IMR-90 (cell line): ENCODE measurements around the gene CDC34. TPM values are rescaled to one million over a fixed set of nuclear protein-coding genes. Genes with fewer than 3 reads are reported as not detected.

Source experiments
- ATAC-seq: fragments of 200-7000 bp; cut with Tn5 transposase; 2 replicates; pipeline ENCODE4 v1.9.1; 2020; ENCODE audit warnings: low read depth, mild to moderate bottlenecking, moderate library complexity
- BruUV-seq: library from RNA; stranded (reverse); fragments of 400-500 nt; replicated peaks from 2 replicates; lab custom pipeline; 2021; lab: Mats Ljungman, UMichigan
- CTCF ChIA-PET: fragments of 300-600 bp; formaldehyde crosslinking; extraction: SDS; loops from one replicate; lab custom pipeline; 2021; ENCODE audit warnings: antibody characterized with exemption; lab: Yijun Ruan, JAX
- POLR2A ChIA-PET: fragments of 300-600 bp; sonication (Branson Sonifier 250); formaldehyde crosslinking; loops from one replicate; lab custom pipeline; 2022; ENCODE audit warnings: antibody characterized with exemption; ENCODE audit not compliant: unreplicated experiment; lab: Charles Lee
- DNase-seq: peaks from one replicate; pipeline ENCODE4 v3.0.0; 2013
- H2AFZ ChIP-seq: replicated peaks from 2 replicates; pipeline ENCODE3; 2013; ENCODE audit warnings: low read length, mild to moderate bottlenecking; ENCODE audit not compliant: poor library complexity
- H2AK5ac ChIP-seq: 2 replicates; pipeline ENCODE4 v1.6.1; 2013; ENCODE audit warnings: low read depth, low read length, inconsistent platforms
- H2AK9ac ChIP-seq: replicated peaks from 2 replicates; pipeline ENCODE3; 2013; ENCODE audit warnings: mild to moderate bottlenecking, low read depth, low read length, moderate library complexity; ENCODE audit not compliant: poor library complexity
- H2BK120ac ChIP-seq: 2 replicates; pipeline ENCODE4 v1.6.1; 2013; ENCODE audit warnings: low read depth, low read length, inconsistent platforms
- H2BK15ac ChIP-seq: 3 replicates; pipeline ENCODE4 v1.6.1; 2013; ENCODE audit warnings: low read depth, low read length, inconsistent platforms
- H2BK20ac ChIP-seq: 2 replicates; pipeline ENCODE4 v1.6.1; 2013; ENCODE audit warnings: low read depth, mild to moderate bottlenecking, inconsistent platforms, low read length, moderate library complexity
- H2BK5ac ChIP-seq: 2 replicates; pipeline ENCODE4 v1.6.1; 2013; ENCODE audit warnings: mild to moderate bottlenecking, low read depth, low read length, inconsistent platforms; ENCODE audit not compliant: poor library complexity, severe bottlenecking
- H3K14ac ChIP-seq: replicated peaks from 2 replicates; pipeline ENCODE4 v1.6.1; 2013; ENCODE audit warnings: low read depth, low read length, inconsistent platforms
- H3K18ac ChIP-seq: 2 replicates; pipeline ENCODE4 v1.6.1; 2013; ENCODE audit warnings: low read depth, low read length, control low read depth
- H3K23ac ChIP-seq: 2 replicates; pipeline ENCODE4 v1.6.1; 2013; ENCODE audit warnings: low read depth, low read length, inconsistent platforms
- H3K27ac ChIP-seq: 2 replicates; pipeline ENCODE4 v1.5.1; 2013; ENCODE audit warnings: mild to moderate bottlenecking, control low read depth, low read length; ENCODE audit not compliant: insufficient read depth
- H3K27me3 ChIP-seq: 2 replicates; pipeline ENCODE4 v1.6.1; 2013; ENCODE audit warnings: low read length; ENCODE audit not compliant: control insufficient read depth, insufficient read depth
- H3K36me3 ChIP-seq: 2 replicates; pipeline ENCODE4 v1.6.1; 2013; ENCODE audit warnings: low read length, mixed read lengths; ENCODE audit not compliant: control insufficient read depth, insufficient read depth
- H3K4ac ChIP-seq: 2 replicates; pipeline ENCODE4 v1.6.1; 2013; ENCODE audit warnings: low read depth, low read length, inconsistent platforms
- H3K4me1 ChIP-seq: 2 replicates; pipeline ENCODE4 v1.6.1; 2013; ENCODE audit warnings: low read length, mixed read lengths; ENCODE audit not compliant: control insufficient read depth, insufficient read depth
- H3K4me2 ChIP-seq: 2 replicates; pipeline ENCODE4 v1.6.1; 2013; ENCODE audit warnings: low read depth, mild to moderate bottlenecking, control low read depth, low read length, moderate library complexity
- H3K4me3 ChIP-seq: 2 replicates; pipeline ENCODE4 v1.5.1; 2013; ENCODE audit warnings: low read depth, mild to moderate bottlenecking, control low read depth, low read length, moderate library complexity; ENCODE audit not compliant: insufficient read depth
- H3K56ac ChIP-seq: 2 replicates; pipeline ENCODE4 v1.6.1; 2013; ENCODE audit warnings: low read length, inconsistent platforms; ENCODE audit not compliant: insufficient read depth; ENCODE audit errors: extremely low read depth
- H3K79me1 ChIP-seq, 2 experiments: 2 replicates each; pipeline ENCODE4 v1.6.1; 2013; ENCODE audit warnings: low read length in 2 of 2, inconsistent platforms in 1 of 2, low read depth in 1 of 2
- H3K9ac ChIP-seq: 2 replicates; pipeline ENCODE4 v1.6.1; 2013; ENCODE audit warnings: low read depth, low read length, control low read depth
- H3K9me1 ChIP-seq: 2 replicates; pipeline ENCODE4 v1.6.1; 2013; ENCODE audit warnings: low read length, inconsistent platforms; ENCODE audit not compliant: insufficient read depth
- H3K9me3 ChIP-seq: 2 replicates; pipeline ENCODE4 v1.6.1; 2013; ENCODE audit warnings: low read length; ENCODE audit not compliant: control insufficient read depth, insufficient read depth
- H4K20me1 ChIP-seq: 2 replicates; pipeline ENCODE4 v1.6.1; 2013; ENCODE audit warnings: low read length, inconsistent platforms; ENCODE audit not compliant: insufficient read depth
- H4K5ac ChIP-seq: 2 replicates; pipeline ENCODE4 v1.6.1; 2013; ENCODE audit warnings: mild to moderate bottlenecking, low read depth, low read length, control low read depth
- H4K8ac ChIP-seq, 2 experiments: 2 replicates each; pipeline ENCODE4 v1.6.1; 2013; ENCODE audit warnings: low read depth in 2 of 2, low read length in 2 of 2, control low read depth in 1 of 2, inconsistent platforms in 1 of 2
- H4K91ac ChIP-seq: 2 replicates; pipeline ENCODE4 v1.6.1; 2013; ENCODE audit warnings: low read depth, low read length, inconsistent platforms; ENCODE audit not compliant: insufficient read depth
- BHLHE40 ChIP-seq: fragments of 150-350 bp; IDR thresholded peaks from 2 replicates; pipeline ENCODE4 v1.6.1; 2016; ENCODE audit warnings: mild to moderate bottlenecking, low read depth, low read length
- CEBPB ChIP-seq: IDR thresholded peaks from 2 replicates; pipeline ENCODE4 v1.6.1; 2012; ENCODE audit warnings: low read depth, low read length, improper control_type of control experiment
- CHD1 ChIP-seq: IDR thresholded peaks from 2 replicates; pipeline ENCODE4 v1.6.1; 2012; ENCODE audit warnings: low read depth, low read length, improper control_type of control experiment
- CTCF ChIP-seq: conservative IDR thresholded peaks from 2 replicates; pipeline ENCODE4 v1.5.1; 2012; ENCODE audit warnings: mild to moderate bottlenecking, low read depth, low read length, improper control_type of control experiment
- ELK1 ChIP-seq: fragments of 150-350 bp; IDR thresholded peaks from 2 replicates; pipeline ENCODE4 v1.6.1; 2016; ENCODE audit warnings: low read depth, mild to moderate bottlenecking, low read length, moderate library complexity, borderline replicate concordance
- FOS ChIP-seq: fragments of 150-350 bp; IDR thresholded peaks from 2 replicates; pipeline ENCODE4 v1.6.1; 2016; ENCODE audit warnings: low read depth, low read length
- MAFK ChIP-seq: IDR thresholded peaks from 2 replicates; pipeline ENCODE4 v1.6.1; 2012; ENCODE audit warnings: low read depth, low read length, improper control_type of control experiment
- MAZ ChIP-seq: IDR thresholded peaks from 2 replicates; pipeline ENCODE4 v1.6.1; 2012; ENCODE audit warnings: low read depth, mild to moderate bottlenecking, low read length, improper control_type of control experiment, moderate library complexity, borderline replicate concordance
- MXI1 ChIP-seq: IDR thresholded peaks from 2 replicates; pipeline ENCODE4 v1.6.1; 2012; ENCODE audit warnings: low read depth, mild to moderate bottlenecking, low read length, moderate library complexity, borderline replicate concordance
- NFE2L2 ChIP-seq: fragments of 150-350 bp; IDR thresholded peaks from 2 replicates; pipeline ENCODE4 v1.6.1; 2016; ENCODE audit warnings: low read depth, mild to moderate bottlenecking, low read length
- POLR2A ChIP-seq: IDR thresholded peaks from 2 replicates; pipeline ENCODE4 v1.6.1; 2012; ENCODE audit warnings: mild to moderate bottlenecking, low read depth, low read length
- RAD21 ChIP-seq: IDR thresholded peaks from 2 replicates; pipeline ENCODE4 v1.6.1; 2012; ENCODE audit warnings: low read length, improper control_type of control experiment
- RCOR1 ChIP-seq: IDR thresholded peaks from 2 replicates; pipeline ENCODE4 v1.6.1; 2012; ENCODE audit warnings: mild to moderate bottlenecking, low read length, improper control_type of control experiment; ENCODE audit not compliant: insufficient replicate concordance
- RFX5 ChIP-seq: IDR thresholded peaks from 2 replicates; pipeline ENCODE4 v1.8.0; 2012; ENCODE audit warnings: low read depth, mild to moderate bottlenecking, low read length, moderate library complexity
- SMC3 ChIP-seq: fragments of 150-350 bp; IDR thresholded peaks from 2 replicates; pipeline ENCODE4 v1.6.1; 2016; ENCODE audit warnings: low read depth, mild to moderate bottlenecking, antibody characterized with exemption, low read length, moderate library complexity
- USF2 ChIP-seq: fragments of 150-350 bp; IDR thresholded peaks from 2 replicates; pipeline ENCODE4 v1.6.1; 2017; ENCODE audit warnings: mild to moderate bottlenecking, antibody characterized with exemption, low read length, low read depth
- WGBS, 2 experiments: methylation state at CpG; one replicate each; pipeline versions ENCODE4 v1.1.5 to v1.1.7; 2013; ENCODE audit warnings: missing lambda C conversion rate in 2 of 2; ENCODE audit not compliant: insufficient read length in 1 of 2; ENCODE audit errors: extremely low coverage in 2 of 2; 5-methylcytosine and 5-hydroxymethylcytosine counted together
- dilution Hi-C: fragments of 300-500 bp; cut with HindIII; formaldehyde crosslinking; loops from one replicate; pipeline ENCODE4 v1.14.3; 2018; ENCODE audit warnings: low sequenced_read_pairs; ENCODE audit not compliant: unreplicated experiment
- in situ Hi-C: fragments of 300-500 bp; cut with MboI; formaldehyde crosslinking; loops from 3 replicates; pipeline ENCODE4 v1.14.3; 2019; ENCODE audit warnings: low sequenced_read_pairs, inconsistent platforms, mixed read lengths
- intact Hi-C: fragments of 100-400 bp; cut with micrococcal nuclease; formaldehyde crosslinking; loops from 2 replicates; pipeline ENCODE4 v1.10.0; 2022
- polyA plus RNA-seq, 3 experiments: library from polyadenylated mRNA; depleted of rRNA; stranded (reverse); fragments of >200 nt; gene quantifications; 2 replicates each; pipeline ENCODE4 v1.2.3, GENCODE V29; 2012; ENCODE audit warnings: low replicate concordance in 1 of 3
- total RNA-seq: library from RNA; depleted of rRNA; stranded (reverse); fragments of >200 nt; gene quantifications from 2 replicates; pipeline ENCODE4 v1.2.3, GENCODE V29; 2012

Gene CDC34
- total and polyA plus RNA-seq, 2 of the 4 experiments (the other 2 are of a cell fraction) = 35.7 to 68.9 TPM

GRCh38 chr19:498511-498891 is 33.1 kb upstream of the CDC34 start:
- no peak for DNase-seq
- no peak overlapping the region for H4K5ac ChIP-seq
- H3K56ac ChIP-seq = no peak overlapping the region
- H3K4ac ChIP-seq = no peak overlapping the region
- no peak overlapping the region for H3K9ac ChIP-seq
- no peak overlapping the region for H3K4me3 ChIP-seq
- no peaks in the 10 kb centered on the region for H3K9me3 ChIP-seq
- ATAC-seq = no peak
- H3K36me3 ChIP-seq = no peaks in the 10 kb centered on the region
- H3K18ac ChIP-seq = no peak overlapping the region
- H3K23ac ChIP-seq = no peak overlapping the region
- H4K20me1 ChIP-seq = no peaks in the 10 kb centered on the region
- H2BK20ac ChIP-seq = no peak overlapping the region
- intact Hi-C loops = no loop called here
- peak overlapping the region; percentile 27 for H2AFZ ChIP-seq
- peaks cover 32% of the 10 kb centered on the region for H3K27me3 ChIP-seq
- H4K91ac ChIP-seq = no peak overlapping the region
- no peak overlapping the region for H2AK9ac ChIP-seq
- H3K9me1 ChIP-seq = no peaks in the 10 kb centered on the region
- no peak overlapping the region for H3K14ac ChIP-seq
- no peak overlapping the region for H2BK120ac ChIP-seq
- no peaks in the 10 kb centered on the region for H3K79me1 ChIP-seq
- WGBS, 2 experiments = 9% methylated on average over 8 of the region's 26 CpGs; no CpG with 5 or more reads in 1 of the 2 experiments
- TF ChIP-seq CHD1 (no peak), MXI1 (no peak), CTCF (no peak), BHLHE40 (no peak), RAD21 (no peak), ELK1 (no peak), MAZ (no peak), CEBPB (no peak), SMC3 (no peak), RFX5 (no peak), MAFK (no peak), NFE2L2 (no peak), FOS (no peak), USF2 (no peak), RCOR1 (no peak), POLR2A (no peak)
- no peak overlapping the region for H3K27ac ChIP-seq
- no peak overlapping the region for H2BK5ac ChIP-seq
- POLR2A ChIA-PET = no interaction called here
- H3K4me2 ChIP-seq = no peak overlapping the region
- no peaks in the 10 kb centered on the region; the same call in 1 of the 2 replicates for H3K4me1 ChIP-seq
- in situ Hi-C loops = no loop called here
- no peak overlapping the region for H4K8ac ChIP-seq
- CTCF ChIA-PET = no interaction called here
- dilution Hi-C loops = no loop called here
- no peak overlapping the region for H2BK15ac ChIP-seq
- BruUV-seq = no TSS peak
- no peak overlapping the region for H2AK5ac ChIP-seq
